NCI-H2196 (cell line): Measurements from ENCODE around the gene EID2B.

Experiments
- DNase-seq: peaks from one replicate; lab custom pipeline; 2025; ENCODE audit not compliant: unreplicated experiment; lab: John Stamatoyannopoulos, UW

The EID2B gene

DNA sequence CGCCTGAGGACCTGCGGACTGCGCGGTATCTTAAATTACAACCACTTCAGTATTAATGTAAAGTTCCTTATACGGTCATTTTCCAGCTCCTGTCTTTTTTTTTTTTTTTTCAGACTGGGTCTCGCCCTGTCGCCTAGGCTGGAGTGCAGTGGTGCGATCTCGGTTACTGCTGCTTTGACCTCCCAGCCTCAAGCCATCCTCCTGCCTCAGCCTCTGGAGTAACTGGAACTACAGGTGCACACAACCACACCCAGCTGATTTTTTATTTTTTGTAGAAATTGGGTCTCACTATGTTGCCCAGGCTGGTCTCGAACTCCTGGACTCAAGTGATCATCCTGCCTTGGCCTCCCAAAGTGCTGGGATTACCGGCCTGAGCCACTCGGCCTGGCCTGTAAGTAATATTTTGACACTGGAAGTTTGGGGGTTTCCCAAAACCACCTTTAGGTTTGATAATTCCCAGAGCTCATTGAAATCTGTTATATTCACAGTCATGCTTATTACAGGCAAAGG is 406 bp upstream of the EID2B start:
- no peak for DNase-seq

DNA sequence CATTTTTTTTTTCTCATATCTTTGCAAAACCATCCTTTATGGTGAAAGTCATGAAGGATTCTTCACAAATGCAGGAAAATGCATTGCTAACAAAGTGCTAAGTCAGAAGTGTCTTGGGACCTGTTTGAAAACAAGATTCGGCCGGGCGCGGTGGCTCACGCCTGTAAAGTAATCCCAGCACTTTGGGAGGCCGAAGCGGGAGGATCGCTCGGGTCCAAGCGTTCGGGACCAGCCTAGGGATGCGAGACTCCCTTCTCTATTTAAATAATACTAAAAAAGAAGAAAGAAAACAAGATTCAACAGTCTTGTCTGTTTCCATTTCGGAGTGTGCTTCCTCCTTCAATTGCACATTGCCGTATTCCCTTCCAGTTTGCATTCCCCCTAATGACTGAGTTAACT is 819 bp downstream of the EID2B start:
- no peak for DNase-seq

DNA sequence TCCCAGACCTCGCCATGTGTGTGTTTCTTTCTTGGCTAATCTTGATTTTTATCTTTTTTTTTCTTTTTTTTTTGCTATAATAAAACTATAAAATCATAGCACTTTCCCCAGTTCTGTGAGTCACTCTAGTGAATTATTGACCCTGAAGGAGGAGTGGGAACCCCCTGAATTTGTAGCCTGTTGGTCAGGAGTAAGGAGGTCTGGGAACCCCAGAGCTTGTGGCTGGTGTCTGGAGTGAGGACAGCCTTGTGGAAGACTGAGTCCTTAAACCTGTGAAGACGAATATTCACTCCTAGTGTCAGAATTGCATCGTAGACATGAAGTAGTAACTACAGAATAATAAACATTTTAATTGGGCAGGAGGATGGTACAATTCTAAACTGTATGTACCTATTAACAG is 7.4 kb downstream of the EID2B start:
- no peak for DNase-seq

DNA sequence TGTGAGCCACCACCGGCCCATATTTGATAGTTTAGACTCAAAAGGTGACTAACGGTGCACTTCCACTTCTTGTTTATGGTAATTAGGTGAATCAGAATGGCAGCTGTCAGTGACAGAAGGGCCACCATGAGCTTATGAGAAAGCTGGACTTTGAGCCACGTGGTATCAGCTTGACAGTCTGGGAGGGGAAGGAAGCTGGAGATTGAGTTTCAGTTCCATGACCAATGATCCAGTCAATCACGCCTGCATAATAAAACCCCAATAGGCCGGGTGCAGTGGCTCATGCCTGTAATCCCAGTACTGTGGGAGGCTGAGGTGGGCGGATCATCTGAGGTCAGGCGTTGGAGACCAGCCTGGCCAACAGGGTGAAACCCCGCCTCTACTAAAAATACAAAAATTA is 8.2 kb downstream of the EID2B start:
- DNase-seq, result no peak

DNA sequence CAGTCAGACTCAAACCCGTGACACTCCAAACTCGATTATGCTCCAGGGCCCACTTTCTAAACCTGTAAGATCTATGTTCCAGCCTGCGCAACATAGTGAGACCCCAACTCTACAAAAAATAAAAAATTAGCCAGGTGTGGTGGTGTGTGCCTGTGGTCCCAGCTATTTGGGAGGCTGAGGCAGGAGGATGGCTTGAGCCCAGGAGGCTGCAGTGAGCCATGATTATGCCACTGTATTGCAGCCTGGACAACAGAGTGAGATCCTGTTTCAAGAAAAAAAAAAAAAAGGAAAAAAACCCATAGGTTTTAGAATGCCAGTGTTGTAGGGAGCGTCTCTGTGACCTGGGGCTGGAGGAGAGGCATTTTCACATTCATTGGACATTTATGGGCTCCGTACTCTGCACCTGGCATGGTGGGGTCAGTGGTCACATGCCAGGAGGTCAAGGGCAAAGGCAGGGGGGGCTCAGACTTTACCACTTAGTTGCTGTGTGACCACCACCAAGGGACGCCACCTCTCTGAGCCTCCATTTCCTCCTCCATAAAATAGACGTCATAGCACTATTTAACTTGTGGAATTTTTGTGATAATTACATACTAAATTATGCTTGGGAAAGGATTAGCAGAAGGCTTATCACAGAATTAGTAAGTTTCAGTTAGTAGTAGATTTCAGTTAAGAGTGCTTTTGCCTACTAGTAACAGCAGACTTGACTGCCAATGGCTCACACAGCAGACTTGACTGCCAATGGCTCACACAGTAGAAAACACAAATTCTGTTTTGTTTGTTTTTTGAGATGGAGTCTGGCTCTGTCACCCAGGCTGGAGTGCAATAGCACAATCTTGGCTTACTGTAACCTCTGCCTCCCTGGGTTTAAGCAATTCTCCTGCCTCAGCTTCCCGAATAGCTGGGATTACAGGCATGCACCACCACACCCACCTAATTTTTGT is 11.8 kb downstream of the EID2B start:
- no peak for DNase-seq

DNA sequence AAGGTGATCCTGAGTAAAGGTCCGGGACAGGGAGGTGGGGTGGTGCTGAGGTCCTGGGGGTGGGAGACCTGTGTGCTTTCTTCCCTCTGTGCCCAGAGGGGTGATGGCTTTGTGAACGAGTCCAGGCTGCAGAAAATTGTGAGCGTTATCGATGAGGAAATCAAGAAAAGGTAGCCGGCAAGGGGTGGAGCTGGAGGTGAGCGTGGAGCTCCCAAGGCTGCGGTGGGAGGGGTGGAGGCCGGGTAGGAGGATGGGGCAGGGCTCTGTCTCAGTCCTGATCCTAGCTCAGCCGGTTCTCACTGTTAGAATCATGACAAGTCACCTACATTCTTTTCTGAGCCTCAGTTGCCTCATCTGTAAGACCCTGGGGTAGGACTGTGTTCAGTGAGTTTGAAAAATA is 13.7 kb downstream of the EID2B start:
- no peak for DNase-seq

DNA sequence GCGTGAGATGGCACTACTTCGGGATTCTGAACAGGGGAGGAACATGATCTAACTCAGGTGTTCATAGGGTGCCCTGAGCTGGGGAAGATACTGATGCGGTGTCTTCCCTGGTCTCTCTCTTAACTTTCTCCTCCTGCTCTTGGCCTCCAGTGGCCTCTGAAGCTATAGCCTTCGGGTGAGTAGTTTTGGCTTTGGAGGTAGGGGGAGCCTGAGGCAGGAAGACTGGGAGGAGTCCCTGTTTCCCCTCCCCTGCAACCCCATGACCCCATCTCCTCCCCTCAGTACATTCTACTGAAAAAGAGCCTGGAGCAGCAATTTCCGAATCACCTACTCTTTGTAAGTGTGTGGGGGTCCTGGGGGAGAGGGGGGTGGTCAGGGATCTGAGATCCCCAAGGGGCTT is 14.2 kb downstream of the EID2B start:
- no peak for DNase-seq

DNA sequence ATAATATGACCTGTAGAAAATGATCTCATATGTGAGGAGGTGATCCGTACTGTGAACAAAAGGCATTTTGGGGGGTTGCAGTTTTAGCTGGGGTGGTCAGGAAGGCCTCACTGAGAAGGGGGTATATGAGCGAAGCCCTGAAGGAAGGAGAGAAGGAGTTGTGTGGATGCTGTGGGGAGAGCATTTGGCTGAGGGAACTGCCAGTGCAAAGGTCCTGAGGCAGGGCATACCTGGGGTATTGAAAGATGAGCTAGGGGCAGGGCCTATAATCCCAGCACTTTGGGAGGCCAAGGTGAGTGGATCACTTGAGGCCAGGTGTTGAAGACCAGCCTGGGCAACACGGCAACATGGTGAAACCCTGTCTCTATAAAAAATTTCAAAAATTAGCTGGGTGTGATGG is 15.2 kb downstream of the EID2B start:
- no peak for DNase-seq

DNA sequence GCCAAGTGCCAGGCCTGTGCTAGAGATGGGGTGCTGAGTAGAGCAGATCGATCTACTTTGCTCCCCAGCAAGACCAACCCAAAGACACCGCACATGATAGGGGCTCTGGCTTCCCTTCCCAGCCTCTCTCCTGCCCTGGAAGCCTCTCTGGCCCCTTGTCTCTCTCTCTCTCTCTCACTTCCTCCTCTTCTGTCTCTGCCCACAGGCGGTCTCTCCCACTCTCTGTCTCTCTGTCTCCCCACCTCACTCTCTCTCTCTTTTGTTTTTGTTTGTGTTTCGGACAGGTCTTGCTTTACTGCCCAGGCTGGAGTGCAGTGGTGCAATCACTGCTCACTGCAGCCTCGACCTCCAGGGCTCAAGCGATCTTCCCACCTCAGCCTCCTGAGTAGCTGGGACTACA is 16.4 kb downstream of the EID2B start:
- no peak for DNase-seq

DNA sequence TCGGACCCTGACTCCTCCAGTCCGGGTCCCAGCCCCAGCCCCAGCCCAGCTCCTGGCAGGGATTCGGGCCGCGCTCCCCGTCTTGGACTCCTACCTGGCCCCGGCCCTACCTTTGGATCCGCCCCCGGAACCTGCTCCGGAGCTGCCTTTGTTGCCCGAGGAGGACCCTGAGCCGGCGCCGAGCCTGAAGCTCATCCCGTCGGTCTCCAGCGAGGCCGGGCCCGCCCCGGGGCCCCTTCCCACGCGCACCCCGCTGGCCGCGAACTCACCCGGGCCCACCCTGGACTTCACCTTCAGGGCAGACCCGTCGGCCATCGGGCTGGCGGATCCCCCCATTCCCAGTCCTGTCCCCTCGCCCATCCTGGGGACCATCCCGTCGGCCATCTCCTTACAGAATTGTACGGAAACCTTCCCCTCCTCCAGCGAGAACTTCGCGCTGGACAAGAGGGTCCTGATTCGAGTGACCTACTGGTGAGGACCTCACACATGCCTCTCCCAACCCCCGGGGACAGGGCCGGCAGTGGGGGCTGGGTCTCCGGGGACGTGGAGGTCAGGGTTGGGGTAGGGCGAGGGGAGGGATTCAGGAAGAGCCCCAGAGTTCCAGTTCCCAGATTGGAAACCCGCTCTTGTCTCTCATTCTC is 17.0 kb downstream of the EID2B start:
- DNase-seq, result peak; percentile 30

DNA sequence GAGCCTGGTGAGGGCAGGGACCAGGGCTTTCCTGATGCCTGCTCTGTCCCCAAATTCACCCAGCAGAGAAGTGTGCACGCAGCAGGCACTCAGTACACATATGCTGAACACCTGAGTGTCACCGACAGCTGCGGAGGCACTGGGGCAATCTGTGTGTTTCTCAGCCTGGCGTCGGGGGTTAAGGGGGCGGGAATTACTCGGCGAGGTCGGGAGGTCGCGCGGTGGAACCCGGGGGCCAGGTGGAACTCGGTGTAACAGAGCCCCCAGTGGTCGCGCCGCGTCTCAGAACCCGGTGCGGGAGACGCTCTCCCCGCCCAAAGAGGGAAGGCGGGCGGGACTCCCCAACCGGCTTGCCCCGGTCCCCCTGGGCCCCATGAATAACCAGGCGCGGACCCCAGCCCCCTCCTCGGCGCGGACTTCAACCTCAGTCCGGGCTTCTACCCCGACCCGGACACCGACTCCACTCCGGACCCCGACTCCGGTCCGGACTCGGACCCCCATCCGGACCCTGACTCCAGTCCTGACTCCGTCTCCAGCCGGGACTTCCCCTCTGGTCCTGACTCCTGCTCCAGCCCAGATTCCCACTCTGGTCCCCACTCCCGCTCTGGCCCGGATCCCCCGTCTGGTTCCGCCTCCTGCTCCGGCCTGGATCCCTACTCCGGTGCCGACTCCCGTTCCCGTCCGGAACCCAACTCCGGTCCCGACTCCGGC is 17.7 kb downstream of the EID2B start, which contains the start of gene SELENOV:
Gene SELENOV, plus strand, starts transcription at position 300 of the 711 bp plus-strand sequence. Its CDS starts 74 bp downstream, at position 374.
- no peak for DNase-seq

DNA sequence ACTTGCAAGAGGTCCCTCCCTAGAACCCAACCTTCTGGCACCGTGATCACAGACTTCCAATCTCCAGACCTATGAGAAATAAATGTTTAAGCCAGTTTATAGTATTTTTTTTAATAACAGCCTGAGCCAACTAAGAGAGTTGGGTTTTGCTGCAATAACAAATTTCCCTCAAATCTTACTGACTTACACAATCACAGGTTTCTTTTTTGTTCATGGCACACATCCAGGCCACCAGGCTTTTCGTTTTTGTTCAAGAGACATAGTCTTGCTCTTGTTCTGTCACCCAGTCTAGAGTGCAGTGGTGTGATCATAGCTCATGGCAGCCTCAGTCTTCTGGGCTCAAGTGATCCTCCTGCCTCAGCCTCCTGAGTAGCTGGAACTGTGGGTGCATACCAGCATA is 19.7 kb downstream of the EID2B start:
- no peak for DNase-seq

DNA sequence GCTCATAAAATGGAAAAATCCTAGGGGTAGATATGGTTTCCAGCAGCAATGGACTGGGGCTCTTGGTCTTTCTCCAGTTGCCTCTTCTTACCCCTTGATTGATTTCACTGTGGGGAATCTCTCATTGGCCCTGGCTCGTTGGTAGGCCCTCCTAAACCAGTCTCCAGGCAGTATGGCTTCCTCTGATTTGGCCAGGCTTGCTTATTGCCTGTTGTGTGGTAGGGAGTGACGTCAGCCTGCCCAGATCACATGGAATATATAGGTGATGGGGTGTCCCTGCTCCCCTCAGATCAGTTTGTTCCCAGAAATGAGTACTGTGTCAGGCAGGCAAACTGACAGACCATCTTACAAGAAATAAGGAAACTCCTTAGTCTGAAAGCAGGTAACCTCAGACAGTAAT is 23.4 kb downstream of the EID2B start:
- DNase-seq, result no peak

DNA sequence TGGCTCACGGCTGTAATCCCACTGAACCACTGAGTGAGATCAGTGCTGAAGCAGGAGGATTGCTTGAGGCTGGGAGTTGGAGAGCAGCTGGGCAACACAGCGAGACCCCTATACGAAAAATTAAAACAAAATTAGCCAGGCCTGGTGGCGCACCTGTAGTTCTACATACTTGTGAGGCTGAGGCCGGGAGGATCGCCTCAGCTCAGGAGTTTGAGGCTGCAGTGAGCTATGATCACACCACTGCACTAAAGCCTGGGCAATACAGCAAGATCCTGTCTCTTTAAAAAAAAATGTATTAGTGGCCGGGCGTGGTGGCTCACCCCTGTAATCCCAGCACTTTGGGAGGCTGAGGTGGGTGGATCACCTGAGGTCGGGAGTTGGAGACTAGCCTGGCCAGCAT is 24.0 kb downstream of the EID2B start:
- DNase-seq, result no peak

DNA sequence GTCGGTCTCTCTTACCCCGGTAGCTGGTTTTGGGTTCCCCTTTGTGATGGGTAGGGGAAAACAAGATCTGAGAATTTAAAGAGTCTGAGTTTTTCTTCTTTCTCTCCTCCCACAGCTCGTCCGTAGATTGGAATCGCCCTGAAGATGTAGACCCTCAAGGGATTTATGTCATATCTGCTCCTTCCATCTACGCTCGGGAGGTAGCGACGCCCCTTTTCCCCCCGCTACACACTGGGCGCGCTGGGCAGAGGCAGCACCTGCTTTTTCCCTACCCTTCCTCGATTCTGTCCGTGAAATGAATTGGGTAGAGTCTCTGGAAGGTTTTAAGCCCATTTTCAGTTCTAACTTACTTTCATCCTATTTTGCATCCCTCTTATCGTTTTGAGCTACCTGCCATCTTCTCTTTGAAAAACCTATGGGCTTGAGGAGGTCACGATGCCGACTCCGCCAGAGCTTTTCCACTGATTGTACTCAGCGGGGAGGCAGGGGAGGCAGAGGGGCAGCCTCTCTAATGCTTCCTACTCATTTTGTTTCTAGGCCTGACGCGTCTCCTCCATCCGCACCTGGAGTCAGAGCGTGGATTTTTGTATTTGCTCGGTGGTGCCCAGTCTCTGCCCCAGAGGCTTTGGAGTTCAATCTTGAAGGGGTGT is 24.8 kb downstream of the EID2B start:
- DNase-seq, result no peak

DNA sequence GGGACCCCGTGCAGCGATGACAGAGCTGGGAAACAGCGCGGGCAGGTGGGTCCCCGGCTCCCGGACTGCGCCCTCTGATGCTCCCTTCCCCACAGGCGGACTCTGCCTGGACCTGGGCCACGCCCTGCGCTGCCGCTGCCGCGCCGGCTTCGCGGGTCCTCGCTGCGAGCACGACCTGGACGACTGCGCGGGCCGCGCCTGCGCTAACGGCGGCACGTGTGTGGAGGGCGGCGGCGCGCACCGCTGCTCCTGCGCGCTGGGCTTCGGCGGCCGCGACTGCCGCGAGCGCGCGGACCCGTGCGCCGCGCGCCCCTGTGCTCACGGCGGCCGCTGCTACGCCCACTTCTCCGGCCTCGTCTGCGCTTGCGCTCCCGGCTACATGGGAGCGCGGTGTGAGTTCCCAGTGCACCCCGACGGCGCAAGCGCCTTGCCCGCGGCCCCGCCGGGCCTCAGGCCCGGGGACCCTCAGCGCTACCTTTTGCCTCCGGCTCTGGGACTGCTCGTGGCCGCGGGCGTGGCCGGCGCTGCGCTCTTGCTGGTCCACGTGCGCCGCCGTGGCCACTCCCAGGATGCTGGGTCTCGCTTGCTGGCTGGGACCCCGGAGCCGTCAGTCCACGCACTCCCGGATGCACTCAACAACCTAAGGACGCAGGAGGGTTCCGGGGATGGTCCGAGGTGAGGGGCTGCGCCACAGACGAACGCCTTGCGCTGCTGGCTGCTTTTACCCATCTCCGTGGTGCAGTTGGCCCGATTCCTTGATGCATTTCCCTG is 25.5 kb downstream of the EID2B start:
- DNase-seq, result peak; percentile 94

DNA sequence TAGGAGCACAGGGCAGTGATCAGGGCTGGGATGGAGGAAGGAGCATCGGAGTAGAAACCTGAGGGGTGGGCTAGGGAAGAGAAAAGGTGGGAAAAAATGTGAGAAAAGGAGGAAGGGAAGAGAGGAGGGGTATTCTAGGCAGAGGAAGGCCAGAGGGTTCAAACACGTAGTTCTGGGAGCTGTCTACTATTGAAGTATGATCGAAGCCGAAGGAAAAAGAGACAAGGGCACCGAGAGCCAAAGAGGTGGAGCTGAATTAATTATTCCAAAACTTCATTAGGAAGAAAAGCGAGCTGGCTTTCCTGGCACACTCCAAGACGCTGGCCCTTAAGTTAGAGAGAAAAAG is 26.1 kb downstream of the EID2B start:
- no peak for DNase-seq

DNA sequence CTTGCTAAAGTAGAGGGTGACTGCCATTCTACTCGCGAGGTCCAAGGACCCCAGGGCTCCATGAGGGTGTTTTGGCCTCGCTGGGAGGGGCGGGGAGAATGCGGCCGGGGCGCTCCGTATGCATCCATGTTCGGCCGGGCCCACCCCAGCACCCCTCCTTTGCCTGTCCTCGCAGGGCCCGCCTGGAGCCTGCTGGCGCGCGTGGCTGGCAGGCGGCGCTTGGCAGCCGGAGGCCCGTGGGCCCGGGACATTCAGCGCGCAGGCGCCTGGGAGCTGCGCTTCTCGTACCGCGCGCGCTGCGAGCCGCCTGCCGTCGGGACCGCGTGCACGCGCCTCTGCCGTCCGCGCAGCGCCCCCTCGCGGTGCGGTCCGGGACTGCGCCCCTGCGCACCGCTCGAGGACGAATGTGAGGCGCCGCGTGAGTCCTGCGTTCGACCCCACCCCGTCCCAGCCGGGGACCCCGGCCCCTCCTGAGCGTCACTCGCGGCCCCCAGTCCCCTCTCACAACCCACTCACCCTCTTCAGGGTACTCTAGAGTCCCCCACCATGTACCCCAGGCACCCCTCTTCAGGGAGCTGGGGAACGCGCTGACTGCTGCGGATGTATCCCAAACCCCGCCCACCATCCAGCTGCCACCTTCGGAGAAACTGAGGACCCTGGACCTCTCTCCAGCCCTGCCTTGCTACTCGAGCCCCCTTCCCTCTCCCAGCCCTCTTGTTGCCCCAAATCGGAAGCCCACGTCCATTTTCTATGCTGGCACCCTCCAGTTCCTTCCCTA is 29.8 kb downstream of the EID2B start:
- DNase-seq, result no peak

DNA sequence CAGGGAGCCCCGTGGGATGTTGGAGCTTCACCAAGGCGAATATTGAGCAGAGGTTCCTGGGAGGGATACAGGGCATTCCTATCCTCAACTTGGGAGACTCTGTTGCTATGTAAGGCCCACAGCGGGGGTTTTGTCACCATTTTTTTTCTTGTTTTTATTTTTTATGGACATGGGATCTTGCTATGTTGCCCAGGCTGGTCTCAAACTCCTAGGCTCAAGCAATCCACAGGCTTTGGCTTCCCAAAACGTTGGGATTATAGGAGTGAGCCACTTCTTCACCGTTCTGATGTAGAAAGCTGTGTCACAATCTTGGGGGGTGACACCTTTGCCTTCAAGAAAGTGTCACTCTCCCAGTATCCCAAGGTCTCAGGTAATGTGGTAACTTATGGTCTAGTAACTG is 31.3 kb downstream of the EID2B start:
- DNase-seq, result no peak

DNA sequence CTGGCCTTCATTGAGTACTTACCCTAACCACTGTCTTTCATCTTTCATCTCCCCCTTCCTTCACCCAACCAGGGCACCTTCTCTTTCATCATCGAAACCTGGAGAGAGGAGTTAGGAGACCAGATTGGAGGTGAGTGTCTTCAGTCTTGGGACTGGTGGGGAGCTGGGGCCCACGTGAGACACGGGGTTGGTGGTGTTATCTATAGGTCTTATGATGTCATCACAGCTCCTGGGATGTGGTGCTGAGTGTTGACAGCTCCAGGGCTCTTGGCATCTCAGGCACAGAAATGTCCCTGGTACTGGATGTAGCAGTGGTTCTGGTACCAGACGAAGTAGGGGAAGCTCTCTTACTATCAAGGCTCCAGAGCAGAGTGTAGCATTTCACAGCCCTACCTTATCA is 32.1 kb downstream of the EID2B start:
- no peak for DNase-seq
